ENCODE data around the gene FGF3.

Gene FGF3

GRCh38 chr11:69826773-69827172 is 7.6 kb upstream of the FGF3 start:
- Histone ChIP-seq H2AFZ (ENCODE audit: low read depth, low read length) (no peak overlapping the region), H3K27ac (ENCODE audit: low read length) (no peak overlapping the region)
- no peak for ATAC-seq (ENCODE audit: insufficient read depth, low read depth)

DNA sequence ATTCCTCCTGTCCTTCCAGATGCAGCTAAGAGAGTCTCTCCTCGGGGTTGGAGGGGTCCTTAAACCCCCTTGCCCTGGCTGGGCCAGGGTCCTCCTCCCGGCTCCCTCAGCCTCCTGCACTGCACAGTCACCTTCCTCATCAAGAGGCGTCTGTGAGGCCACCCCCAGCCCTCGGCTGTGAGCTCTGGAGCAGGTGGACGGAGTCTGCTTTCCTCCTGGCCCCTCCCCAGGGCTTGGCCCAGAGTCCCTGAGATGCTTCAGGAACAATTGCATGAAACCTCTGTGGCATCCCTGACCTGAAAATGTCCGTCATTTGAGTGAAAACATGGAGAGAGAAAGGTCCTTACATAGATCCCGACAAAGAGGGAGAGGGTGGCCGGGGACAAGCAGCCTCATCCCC is 6.7 kb upstream of the FGF3 start:
- Histone ChIP-seq H3K4me3 (ENCODE audit: low read depth in 1 of 2, low read length in 2 of 2) (no peak overlapping the region), H3K9me3 (ENCODE audit: insufficient read depth, low read length, severe bottlenecking) (no peaks in the 10 kb centered on the region), H2AFZ (ENCODE audit: low read depth, low read length) (no peak overlapping the region), H4K20me1 (ENCODE audit: insufficient read depth, low read length) (no peaks in the 10 kb centered on the region; the same call in 1 of the 2 replicates), H3K79me2 (ENCODE audit: insufficient read depth, low read length) (no peaks in the 10 kb centered on the region), H3K4me2 (ENCODE audit: insufficient read depth, low read length) (no peak overlapping the region), H3K27ac (ENCODE audit: low read length) (no peak overlapping the region), H3K4me1 (ENCODE audit: insufficient read depth, low read length) (no peaks in the 10 kb centered on the region), H3K27me3 (ENCODE audit: insufficient read depth, low read length, poor library complexity) (no peaks in the 10 kb centered on the region), H3K36me3 (ENCODE audit: insufficient read depth, low read length) (no peaks in the 10 kb centered on the region), H3K9ac (ENCODE audit: low read depth, low read length) (no peak overlapping the region)
- no peak for TF ChIP-seq EZH2 (IDR thresholded peaks at IDR 0.05; ENCODE audit: borderline replicate concordance, low read depth, low read length, severe bottlenecking)
- no peak for TF ChIP-seq CTCF (IDR thresholded peaks at IDR 0.05; ENCODE audit: borderline replicate concordance, extremely low read depth, low read length, poor library complexity, severe bottlenecking)
- ATAC-seq (ENCODE audit: insufficient read depth, low read depth), result no peak
- no peak for DNase-seq

More at GRCh38 chr11:69826773-69827172, 7.6 kb upstream of the FGF3 start:
- Histone ChIP-seq H3K27me3 (ENCODE audit: insufficient read depth, low read length, poor library complexity) (no peaks in the 10 kb centered on the region), H3K4me1 (ENCODE audit: insufficient read depth, low read length) (no peaks in the 10 kb centered on the region), H3K4me3 (ENCODE audit: low read depth in 1 of 2, low read length in 2 of 2) (no peak overlapping the region), H3K9me3 (ENCODE audit: insufficient read depth, low read length, severe bottlenecking) (no peaks in the 10 kb centered on the region), H3K36me3 (ENCODE audit: insufficient read depth, low read length) (no peaks in the 10 kb centered on the region), H3K79me2 (ENCODE audit: insufficient read depth, low read length) (no peaks in the 10 kb centered on the region), H4K20me1 (ENCODE audit: insufficient read depth, low read length) (no peaks in the 10 kb centered on the region; the same call in 1 of the 2 replicates), H3K9ac (ENCODE audit: low read depth, low read length) (no peak overlapping the region), H3K4me2 (ENCODE audit: insufficient read depth, low read length) (no peak overlapping the region)
- TF ChIP-seq EZH2 (IDR thresholded peaks at IDR 0.05; ENCODE audit: borderline replicate concordance, low read depth, low read length, severe bottlenecking) (no peak), CTCF (IDR thresholded peaks at IDR 0.05; ENCODE audit: borderline replicate concordance, extremely low read depth, low read length, poor library complexity, severe bottlenecking) (no peak)
- DNase-seq, result no peak

- H4K20me1 ChIP-seq (ENCODE audit: insufficient read depth, low read length), result no peaks in the 10 kb centered on the region; the same call in 1 of the 2 replicates
- H2AFZ ChIP-seq (ENCODE audit: low read depth, low read length), result no peak overlapping the region
- TF ChIP-seq CTCF (IDR thresholded peaks at IDR 0.05; ENCODE audit: borderline replicate concordance, extremely low read depth, low read length, poor library complexity, severe bottlenecking), result no peak
- TF ChIP-seq EZH2 (IDR thresholded peaks at IDR 0.05; ENCODE audit: borderline replicate concordance, low read depth, low read length, severe bottlenecking), result no peak
- DNase-seq (no peak), ATAC-seq (ENCODE audit: insufficient read depth, low read depth) (no peak)
- H3K4me1 ChIP-seq (ENCODE audit: insufficient read depth, low read length), result no peaks in the 10 kb centered on the region
- H3K4me2 ChIP-seq (ENCODE audit: insufficient read depth, low read length), result no peak overlapping the region
- no peaks in the 10 kb centered on the region for H3K79me2 ChIP-seq (ENCODE audit: insufficient read depth, low read length)
- H3K4me3 ChIP-seq (ENCODE audit: low read depth in 1 of 2, low read length in 2 of 2), result no peak overlapping the region
- H3K9me3 ChIP-seq (ENCODE audit: insufficient read depth, low read length, severe bottlenecking), result no peaks in the 10 kb centered on the region
- no peak overlapping the region for H3K27ac ChIP-seq (ENCODE audit: low read length)
- H3K27me3 ChIP-seq (ENCODE audit: insufficient read depth, low read length, poor library complexity), result no peaks in the 10 kb centered on the region
- H3K9ac ChIP-seq (ENCODE audit: low read depth, low read length), result no peak overlapping the region
- H3K36me3 ChIP-seq (ENCODE audit: insufficient read depth, low read length), result no peaks in the 10 kb centered on the region
Measured at GRCh38 chr11:69825037-69825834, 6.0 kb upstream of the FGF3 start.
